ENCODE measurements around the gene GPR62. TPM values are rescaled to one million over a fixed set of nuclear protein-coding genes. Genes with fewer than 3 reads are reported as not detected.
A peak's percentile ranks its signal among the peaks of the same experiment; 100 is the strongest.

GPR62 gene
- total and polyA plus RNA-seq, 7 donors = 0.03 to 1.1 (median 0.71) TPM; not detected in 4

- Histone ChIP-seq H3K36me3 (peaks cover 26 to 52% (median 36%) of the 10 kb centered on the region in 4 donors), H3K27me3 (no peaks in the 10 kb centered on the region), H3K4me3 (no peak overlapping the region), H3K4me1 (peaks cover 0 to 37% (median 33%) of the 10 kb centered on the region in 4 donors), H3K27ac (no peak overlapping the region), H3K9me3 (no peaks in the 10 kb centered on the region)
- intact Hi-C loops (cut with DNase I) = no loop called here
- DNase-seq = peak; percentile 46
- TF ChIP-seq POLR2AphosphoS5 (IDR thresholded peaks at IDR 0.05) (no peak), CTCF (IDR thresholded peaks at IDR 0.05) (no peak), EP300 (IDR thresholded peaks at IDR 0.05) (no peak), POLR2A (IDR thresholded peaks at IDR 0.05) (no peak)
- 87 to 92% methylated on average over 9 of the region's 9 CpGs for WGBS, 2 donors
Observed at GRCh38 chr3:51938780-51939425, 16.3 kb upstream of the GPR62 start.

- intact Hi-C loops (cut with DNase I) = loop anchor here (5.0 to 10.0 kb wide), 5 partner anchors 181 to 1941 kb away; partner anchors contain the start of genes ACTR8, ALAS1 and POC1A
- TF ChIP-seq POLR2AphosphoS5 (IDR thresholded peaks at IDR 0.05) = no peak
- TF ChIP-seq EP300 (IDR thresholded peaks at IDR 0.05) = no peak
- TF ChIP-seq CTCF (IDR thresholded peaks at IDR 0.05) = no peak
- TF ChIP-seq POLR2A (IDR thresholded peaks at IDR 0.05) = no peak
- Histone ChIP-seq H3K9me3 (no peaks in the 10 kb centered on the region), H3K27me3 (no peaks in the 10 kb centered on the region), H3K36me3 (peaks cover 15 to 51% (median 19%) of the 10 kb centered on the region in 4 donors), H3K4me1 (peaks cover 0 to 37% (median 33%) of the 10 kb centered on the region in 4 donors), H3K4me3 (peak overlapping the region; percentile 61 to 87 (median 75)), H3K27ac (peak overlapping the region; percentile 67 to 85 (median 78))
- peak; percentile 54 for DNase-seq
- WGBS, 2 donors = 28 to 37% methylated on average over 13 of the region's 13 CpGs
Observed at GRCh38 chr3:51940648-51941462, 14.3 kb upstream of the GPR62 start.

- no peak for TF ChIP-seq EP300 (IDR thresholded peaks at IDR 0.05)
- TF ChIP-seq CTCF (IDR thresholded peaks at IDR 0.05) = no peak
- TF ChIP-seq POLR2A (IDR thresholded peaks at IDR 0.05) = no peak
- TF ChIP-seq POLR2AphosphoS5 (IDR thresholded peaks at IDR 0.05) = no peak
- no peak for DNase-seq
- Histone ChIP-seq H3K36me3 (peaks cover 14 to 50% (median 16%) of the 10 kb centered on the region in 4 donors), H3K9me3 (no peaks in the 10 kb centered on the region), H3K4me3 (peak overlapping the region; percentile 61 to 87 (median 75)), H3K27ac (peak overlapping the region; percentile 67 to 85 (median 78)), H3K27me3 (no peaks in the 10 kb centered on the region), H3K4me1 (peaks cover 0 to 37% (median 33%) of the 10 kb centered on the region in 4 donors)
- intact Hi-C loops (cut with DNase I) = loop anchor here (5.0 to 10.0 kb wide), 5 partner anchors 181 to 1941 kb away; partner anchors contain the start of genes ACTR8, ALAS1 and POC1A
- 0 to 1% methylated on average over 20 of the region's 20 CpGs for whole genome bisulfite sequencing, 2 donors
Observed at GRCh38 chr3:51941463-51941797, 13.8 kb upstream of the GPR62 start.

GRCh38 chr3:51941798-51942602 is 13.2 kb upstream of the GPR62 start, which contains the start of the genes PARP3 and RRP9:
Gene PARP3 (plus strand): TSS chr3:51942363. CDS start chr3:51943356, 993 bp downstream.
Gene RRP9 (minus strand): TSS chr3:51941904. CDS start chr3:51941867, 37 bp downstream.
- 1 to 2% methylated on average over 67 of the region's 67 CpGs for WGBS, 2 donors
- Histone ChIP-seq H3K4me1 (peaks cover 0 to 37% (median 33%) of the 10 kb centered on the region in 4 donors), H3K9me3 (no peaks in the 10 kb centered on the region), H3K4me3 (peak within 1 kb of the TSS; percentile 61 to 87 (median 75)), H3K36me3 (peaks cover 9 to 45% (median 12%) of the 10 kb centered on the region in 4 donors), H3K27me3 (no peaks in the 10 kb centered on the region), H3K27ac (peak within 1 kb of the TSS; percentile 89 to 97 (median 96))
- intact Hi-C loops (cut with DNase I) = loop anchor here (1.0 to 10.0 kb wide), 9 partner anchors 25 to 1940 kb away; partner anchors contain the start of genes ABHD14B, ACTR8, ALAS1 and DUSP7
- peak; percentile 100 for DNase-seq
- TF ChIP-seq POLR2A (IDR thresholded peaks at IDR 0.05) (peak; percentile 63 to 68), CTCF (IDR thresholded peaks at IDR 0.05) (peak; percentile 97 to 100 (median 98)), POLR2AphosphoS5 (IDR thresholded peaks at IDR 0.05) (peak; percentile 51 to 82 (median 72)), EP300 (IDR thresholded peaks at IDR 0.05) (no peak)

Measured in sigmoid colon (tissue), 7 donors.